ENCODE measurements around the gene SAMD14.

SAMD14 gene

GRCh38 chr17:50129728-50130558 is at the start of gene SAMD14:
TSS of gene SAMD14 (minus strand) at chr17:50130160. CDS start at chr17:50124959, 5,201 bp downstream.
- no peak for DNase-seq

GRCh38 chr17:50177983-50178834 is 48.2 kb upstream of the SAMD14 start:
- no peak for DNase-seq

GRCh38 chr17:50177476-50177875 is 47.5 kb upstream of the SAMD14 start:
- DNase-seq = no peak

GRCh38 chr17:50176559-50177357 is 46.8 kb upstream of the SAMD14 start:
- no peak for DNase-seq

- DNase-seq = no peak
Measured at GRCh38 chr17:50175035-50175807, 45.3 kb upstream of the SAMD14 start.

- no peak for DNase-seq
Measured at GRCh38 chr17:50174444-50174843, 44.5 kb upstream of the SAMD14 start.

- DNase-seq = no peak
Measured at GRCh38 chr17:50173335-50173941, 43.5 kb upstream of the SAMD14 start.

GRCh38 chr17:50172936-50173334 is 43.0 kb upstream of the SAMD14 start:
- DNase-seq = no peak

- no peak for DNase-seq
Measured at GRCh38 chr17:50172130-50172529, 42.2 kb upstream of the SAMD14 start.

GRCh38 chr17:50171371-50172071 is 41.6 kb upstream of the SAMD14 start:
- DNase-seq = no peak

- DNase-seq = no peak
Measured at GRCh38 chr17:50170662-50171370, 40.9 kb upstream of the SAMD14 start.

GRCh38 chr17:50169881-50170459 is 40.0 kb upstream of the SAMD14 start:
- DNase-seq = no peak

- DNase-seq = no peak
Measured at GRCh38 chr17:50169121-50169764, 39.3 kb upstream of the SAMD14 start.

- no peak for DNase-seq
Measured at GRCh38 chr17:50168319-50168718, 38.4 kb upstream of the SAMD14 start.

- DNase-seq = no peak
Measured at GRCh38 chr17:50167371-50167770, 37.4 kb upstream of the SAMD14 start.

- DNase-seq = no peak
Measured at GRCh38 chr17:50166518-50167181, 36.7 kb upstream of the SAMD14 start.

- DNase-seq = no peak
Measured at GRCh38 chr17:50165867-50166517, 36.0 kb upstream of the SAMD14 start, which contains the start of gene SGCA. TSS of gene SGCA (plus strand) at chr17:50166005. CDS start at chr17:50166041, 36 bp downstream.

- no peak for DNase-seq
Measured at GRCh38 chr17:50165466-50165865, 35.5 kb upstream of the SAMD14 start.

All from cerebellar nuclear complex (tissue), 1 donor.